NCI-H2171 (cell line): ENCODE data around the gene ELAVL1.
"Not testable (repeated sequence)": the region's sequence is repeated elsewhere in the genome, so short reads cannot be mapped to it uniquely, and the experiment has no call there.

Experiments used
- DNase-seq: peaks from one replicate; lab custom pipeline; 2025; lab: John Stamatoyannopoulos, UW

ELAVL1 gene

GRCh38 chr19:7921967-7922835 lies 83.2 kb downstream of the ELAVL1 start:
- no peak for DNase-seq

- DNase-seq = no peak
These were observed 84.0 kb downstream of the ELAVL1 start for GRCh38 chr19:7921302-7921966.

DNA sequence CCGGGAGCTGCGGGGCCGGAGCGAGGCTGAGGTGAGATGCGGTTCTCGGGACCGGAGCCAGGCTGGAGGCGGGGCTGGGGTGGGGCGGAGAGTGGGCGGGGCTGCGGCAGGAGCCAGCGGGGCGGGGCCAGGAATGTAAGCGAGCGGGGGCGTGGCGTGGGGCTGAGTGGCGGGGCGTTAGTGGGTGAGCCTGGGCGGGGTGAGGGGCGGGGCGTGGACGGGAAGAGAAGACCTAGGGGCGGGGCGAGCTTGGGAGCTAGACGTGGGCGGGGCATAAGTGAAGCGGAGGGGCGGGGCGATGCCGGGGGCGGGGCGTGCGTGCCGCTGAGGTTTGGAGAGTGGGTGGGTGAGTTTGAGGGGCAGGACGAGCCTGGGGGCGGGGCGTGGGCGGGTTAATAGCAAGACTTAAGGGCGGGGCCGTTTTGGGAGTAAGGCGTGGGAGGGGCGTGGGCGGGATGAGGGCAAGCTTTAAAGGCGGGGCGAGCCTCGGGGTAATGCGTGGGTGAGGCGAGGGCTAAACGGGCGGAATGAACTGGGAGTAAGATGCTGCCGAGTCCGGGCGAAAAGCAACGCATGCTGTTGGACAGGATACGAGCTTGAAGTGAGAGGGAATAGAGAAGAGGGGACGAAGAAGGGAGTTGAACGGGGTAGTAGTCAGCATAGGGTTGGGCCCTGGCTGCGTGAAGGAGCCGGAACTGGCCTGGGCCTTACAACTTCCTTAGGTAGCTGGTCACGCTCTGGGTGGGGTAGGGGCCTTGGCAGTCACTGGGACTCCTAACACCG lies 84.7 kb downstream of the ELAVL1 start:
- peak; percentile 99 for DNase-seq

- DNase-seq = peak; percentile 97
These were observed 85.6 kb downstream of the ELAVL1 start, which contains the start of gene SNAPC2 for GRCh38 chr19:7919610-7920518. Gene SNAPC2 (plus strand): TSS chr19:7920338. CDS start chr19:7920367, 29 bp downstream.

DNA sequence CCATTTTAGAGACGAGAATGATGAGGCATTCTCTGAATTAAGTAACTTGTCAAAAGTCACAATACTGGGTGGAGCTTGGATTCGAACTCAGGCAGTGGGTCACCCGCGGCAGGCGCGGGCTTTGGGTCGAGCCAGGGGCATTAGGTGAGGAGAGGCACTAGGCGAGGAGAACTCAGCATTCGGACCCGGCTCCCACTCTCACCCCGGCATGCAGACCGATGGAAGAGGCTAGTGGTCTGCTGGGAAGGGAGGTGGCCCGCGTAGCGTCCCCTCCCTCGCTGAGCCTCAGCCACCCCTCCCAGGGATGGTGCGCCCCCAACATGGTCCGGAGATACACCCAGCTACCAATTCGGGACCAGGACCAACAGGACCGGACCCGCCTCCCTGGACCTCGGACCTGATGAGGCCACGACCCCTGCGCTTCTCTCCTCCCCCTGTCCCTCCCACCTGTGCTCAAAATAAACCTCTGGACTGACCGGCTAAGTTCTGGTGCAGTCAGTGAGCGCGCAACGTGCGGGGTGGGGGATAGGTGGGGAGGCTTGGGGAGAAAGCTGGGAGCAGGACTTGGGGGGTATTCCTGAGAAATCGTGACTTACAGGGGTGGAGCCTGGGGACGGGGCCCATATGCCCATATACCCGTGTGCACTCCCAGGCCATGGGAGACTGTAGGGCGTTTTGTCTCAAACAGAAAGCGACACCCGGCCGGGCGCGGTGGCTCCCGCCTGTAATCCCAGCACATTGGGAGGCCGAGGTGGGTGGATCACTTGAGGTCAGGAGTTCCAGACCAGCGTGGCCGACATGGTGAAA lies 86.6 kb downstream of the ELAVL1 start:
- no peak for DNase-seq

GRCh38 chr19:7918062-7918614 lies 87.3 kb downstream of the ELAVL1 start:
- not testable (repeated sequence) for DNase-seq

DNA sequence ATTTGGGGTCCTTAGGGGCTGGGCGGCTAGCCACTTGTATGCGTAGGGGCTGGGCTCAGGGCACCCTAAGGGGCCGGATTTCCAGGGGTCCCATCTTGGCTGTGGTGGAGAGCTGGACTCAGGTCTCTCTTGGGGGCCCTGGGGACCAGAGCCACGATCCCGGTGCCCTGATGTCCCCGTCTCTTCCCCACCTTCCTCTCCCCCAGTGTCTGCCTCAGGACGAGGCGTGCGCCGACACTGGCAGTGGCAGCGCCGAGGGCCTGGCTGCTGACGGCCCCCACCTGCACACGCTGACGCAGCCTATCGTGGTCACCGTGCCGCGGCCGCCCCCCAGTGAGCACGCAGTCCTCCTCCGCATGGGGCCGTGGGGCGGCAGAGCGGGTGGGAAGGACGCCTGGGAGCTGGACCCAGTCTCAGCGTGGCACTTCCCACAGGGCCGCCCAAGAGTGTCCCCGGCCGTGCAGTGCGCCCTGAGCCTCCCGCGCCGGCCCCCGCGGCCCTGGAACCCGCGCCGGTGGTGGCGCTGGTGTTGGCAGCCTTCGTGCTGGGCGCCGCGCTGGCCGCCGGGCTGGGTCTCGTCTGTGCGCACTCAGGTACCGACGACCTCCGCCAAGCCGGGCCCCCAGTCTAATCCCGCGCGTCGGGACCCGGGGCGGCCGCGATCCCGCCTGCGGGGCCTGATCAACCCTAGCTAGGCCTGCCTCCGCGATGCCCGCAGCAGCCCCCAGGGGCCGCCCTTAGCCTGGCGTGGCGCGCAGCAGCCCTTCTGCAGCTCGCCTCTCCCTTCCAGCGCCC lies 88.0 kb downstream of the ELAVL1 start:
- DNase-seq = peak; percentile 46

DNA sequence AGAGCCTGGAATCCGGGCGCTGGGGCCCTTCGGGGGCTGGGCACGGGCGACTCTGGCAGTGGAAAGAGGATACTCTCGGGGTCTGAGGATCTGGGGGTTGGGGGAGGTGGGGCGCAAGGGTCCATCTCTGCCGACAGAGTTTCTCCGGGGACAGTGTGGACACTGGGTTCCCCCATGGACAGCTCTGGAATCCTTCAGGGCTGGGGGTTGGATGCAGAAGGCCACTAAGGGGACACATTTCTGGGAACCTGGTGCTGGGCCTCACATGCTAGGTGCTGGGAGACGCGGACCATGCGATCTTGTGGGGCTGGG lies 88.5 kb downstream of the ELAVL1 start:
- DNase-seq = no peak

DNA sequence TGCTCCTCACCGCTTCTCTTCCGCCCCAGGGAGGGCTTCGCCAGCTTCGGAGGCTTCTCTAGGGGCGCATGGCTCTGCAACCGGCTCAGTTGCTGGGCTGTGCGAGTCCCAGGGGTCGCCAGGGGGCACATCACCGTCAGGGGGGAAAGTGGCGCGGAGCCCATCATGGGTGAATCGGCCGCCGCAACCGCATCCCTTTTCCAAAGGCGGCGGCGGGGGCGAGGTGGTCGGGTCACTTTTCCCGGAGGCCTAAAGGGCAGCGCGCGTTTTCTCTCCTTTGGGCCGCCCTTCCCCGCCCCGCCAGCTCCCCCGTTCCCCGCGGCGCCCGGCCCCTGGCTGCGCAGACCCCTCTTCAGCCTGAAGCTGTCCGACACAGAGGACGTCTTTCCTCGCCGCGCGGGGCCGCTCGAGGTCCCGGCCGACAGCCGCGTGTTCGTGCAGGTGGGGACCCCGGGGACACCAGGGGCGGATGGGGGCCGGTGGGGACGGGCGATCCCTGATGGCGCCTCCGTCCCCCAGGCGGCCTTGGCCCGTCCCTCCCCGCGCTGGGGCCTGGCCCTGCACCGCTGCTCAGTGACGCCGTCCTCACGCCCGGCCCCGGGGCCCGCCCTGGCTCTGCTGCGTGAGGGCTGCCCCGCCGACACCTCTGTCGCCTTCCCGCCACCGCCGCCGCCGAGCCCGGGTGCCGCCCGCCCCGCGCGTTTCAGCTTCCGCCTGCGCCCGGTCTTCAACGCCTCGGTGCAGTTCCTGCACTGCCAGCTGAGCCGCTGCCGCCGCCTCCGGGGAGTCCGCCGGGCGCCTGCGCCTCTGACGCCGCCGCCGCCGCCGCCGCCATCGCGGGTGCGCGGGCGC lies 89.1 kb downstream of the ELAVL1 start:
- peak; percentile 55 for DNase-seq

DNA sequence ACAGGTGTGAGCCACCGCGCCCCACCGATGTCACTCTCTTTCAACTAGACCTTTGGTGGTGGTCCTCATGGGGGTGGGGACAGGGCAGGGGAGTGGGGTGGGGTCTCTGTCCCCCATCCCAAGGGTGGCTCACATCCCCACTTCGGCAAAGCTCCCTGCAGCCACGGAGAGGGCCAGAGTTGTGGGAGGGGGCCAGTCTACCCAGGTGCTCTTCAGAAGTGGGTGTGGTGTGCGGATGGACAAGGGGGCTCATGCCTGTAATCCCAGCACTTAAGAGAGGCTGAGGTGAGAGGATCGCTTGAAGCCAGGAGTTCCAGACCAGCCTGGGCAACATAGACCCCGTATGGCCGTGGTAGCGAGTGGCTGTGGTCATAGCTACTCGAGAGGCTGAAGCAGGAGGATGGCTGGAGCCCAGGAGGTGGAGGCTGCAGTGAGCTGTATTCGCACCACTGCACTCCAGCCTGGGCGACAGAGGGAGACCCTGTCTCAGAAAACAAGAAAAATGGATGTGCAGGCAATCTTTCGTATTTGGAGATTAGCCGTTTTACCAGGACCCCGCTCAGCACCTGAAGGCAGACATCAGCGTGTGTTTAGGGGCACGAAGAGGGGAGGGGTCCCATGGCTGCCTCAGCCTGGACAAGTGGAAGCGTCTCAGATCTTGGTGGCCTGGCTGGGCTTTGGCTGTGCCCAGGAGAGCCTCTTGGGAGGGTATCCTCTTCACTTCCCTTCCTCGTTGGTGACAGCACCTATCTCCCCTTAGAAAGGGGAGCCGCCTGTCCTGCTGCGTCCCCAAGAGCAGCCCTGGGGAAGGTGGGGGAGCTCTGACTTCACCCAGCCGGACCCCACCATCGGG lies 90.0 kb downstream of the ELAVL1 start:
- no peak for DNase-seq

GRCh38 chr19:7914598-7915045 lies 90.8 kb downstream of the ELAVL1 start, which contains the start of gene TGFBR3L:
Gene TGFBR3L (plus strand): TSS chr19:7914830.
- DNase-seq = no peak

- DNase-seq = no peak
These were observed 91.3 kb downstream of the ELAVL1 start for GRCh38 chr19:7914099-7914498.

- no peak for DNase-seq
These were observed 91.8 kb downstream of the ELAVL1 start for GRCh38 chr19:7913652-7914051.

GRCh38 chr19:7912697-7913564 lies 92.5 kb downstream of the ELAVL1 start:
- no peak for DNase-seq

- DNase-seq = no peak
These were observed 93.2 kb downstream of the ELAVL1 start for GRCh38 chr19:7912144-7912696.

GRCh38 chr19:7911508-7912143 lies 93.8 kb downstream of the ELAVL1 start:
- DNase-seq = no peak
